PC-3 (cell line): ENCODE data around the gene ASAP3. TPM values are rescaled to one million over a fixed set of nuclear protein-coding genes. Genes with fewer than 3 reads are reported as not detected.
A peak's percentile ranks its signal among the peaks of the same experiment; 100 is the strongest.

Experiments used
- ATAC-seq: fragments of 200-7000 bp; cut with Tn5 transposase; 2 replicates; pipeline ENCODE4 v1.9.1; 2020; ENCODE audit warnings: mild to moderate bottlenecking, moderate library complexity
- BruUV-seq: library from RNA; stranded (reverse); fragments of 400-500 nt; replicated peaks from 2 replicates; lab custom pipeline; 2021; lab: Mats Ljungman, UMichigan
- CTCF ChIA-PET: fragments of 300-600 bp; sonication (Branson Sonifier 250); formaldehyde crosslinking; loops from one replicate; lab custom pipeline; 2022; ENCODE audit warnings: antibody characterized with exemption; lab: Charles Lee
- POLR2A ChIA-PET: fragments of 300-600 bp; sonication (Branson Sonifier 250); formaldehyde crosslinking; loops from one replicate; lab custom pipeline; 2022; ENCODE audit warnings: antibody characterized with exemption; ENCODE audit not compliant: unreplicated experiment; lab: Charles Lee
- DNase-seq: peaks from one replicate; pipeline ENCODE4 v3.0.0-alpha.2; 2015
- H2AFZ ChIP-seq: fragments of 300-600 bp; sonication (generic); 2 replicates; pipeline ENCODE4 v1.6.0; 2016; ENCODE audit warnings: antibody characterized with exemption, low read length
- H3F3A ChIP-seq: fragments of 300-600 bp; sonication (generic); one replicate; pipeline ENCODE4 v1.6.0; 2017; ENCODE audit warnings: antibody characterized with exemption, low read length, control low read depth, mild to moderate bottlenecking; ENCODE audit not compliant: unreplicated experiment
- H3K27ac ChIP-seq: fragments of 300-600 bp; sonication (generic); 2 replicates; pipeline ENCODE4 v1.5.1; 2016; ENCODE audit warnings: mild to moderate bottlenecking, low read length
- H3K27me3 ChIP-seq: fragments of 300-600 bp; sonication (generic); 2 replicates; pipeline ENCODE4 v1.6.1; 2016; ENCODE audit warnings: low read length, mixed read lengths
- H3K36me3 ChIP-seq: fragments of 300-600 bp; sonication (generic); 2 replicates; pipeline ENCODE4 v1.6.1; 2016; ENCODE audit warnings: low read depth, mixed run types, low read length, mixed read lengths
- H3K4me1 ChIP-seq: fragments of 300-600 bp; sonication (generic); 2 replicates; pipeline ENCODE4 v1.5.1; 2016; ENCODE audit warnings: low read length; ENCODE audit not compliant: insufficient read depth
- H3K4me2 ChIP-seq: fragments of 300-600 bp; sonication (generic); 2 replicates; pipeline ENCODE4 v1.6.0; 2016; ENCODE audit warnings: low read length
- H3K4me3 ChIP-seq: fragments of 300-600 bp; sonication (generic); 2 replicates; pipeline ENCODE4 v1.5.1; 2016; ENCODE audit warnings: mild to moderate bottlenecking, low read length, mixed read lengths
- H3K79me2 ChIP-seq: fragments of 300-600 bp; sonication (generic); 2 replicates; pipeline ENCODE4 v1.6.1; 2017; ENCODE audit warnings: low read length, mixed read lengths
- H3K9ac ChIP-seq: fragments of 300-600 bp; sonication (generic); 2 replicates; pipeline ENCODE4 v1.6.0; 2016; ENCODE audit warnings: mild to moderate bottlenecking, low read length
- H3K9me2 ChIP-seq: fragments of 300-600 bp; sonication (generic); replicated peaks from 2 replicates; pipeline ENCODE4 v1.6.1; 2016; ENCODE audit warnings: mixed run types, low read length, mixed read lengths
- H3K9me3 ChIP-seq: fragments of 300-600 bp; sonication (generic); 2 replicates; pipeline ENCODE4 v1.6.1; 2016; ENCODE audit warnings: low read length, mixed read lengths
- H4K20me1 ChIP-seq: fragments of 300-600 bp; sonication (generic); 2 replicates; pipeline ENCODE4 v1.6.1; 2016; ENCODE audit warnings: low read length, mixed read lengths
- EZH2 ChIP-seq: fragments of 300-600 bp; sonication (generic); IDR thresholded peaks from one replicate; pipeline ENCODE4 v1.6.1; 2017; ENCODE audit warnings: antibody characterized with exemption, mild to moderate bottlenecking, low read length; ENCODE audit not compliant: unreplicated experiment
- EZH2phosphoT487 ChIP-seq: fragments of 300-600 bp; sonication (generic); IDR thresholded peaks from 2 replicates; pipeline ENCODE4 v1.6.1; 2018; ENCODE audit warnings: mild to moderate bottlenecking, antibody characterized with exemption, low read length, borderline replicate concordance
- intact Hi-C: fragments of 100-400 bp; cut with micrococcal nuclease; formaldehyde crosslinking; loops from 2 replicates; pipeline ENCODE4 v1.9.0; 2023
- total RNA-seq: library from RNA; depleted of rRNA; stranded (reverse); fragments of >200 nt; gene quantifications from 2 replicates; pipeline ENCODE4 v1.2.3, GENCODE V29; 2014
- TF ChIP-seq, protein P1 (sequence below): fragments of 300-600 bp; sonication (generic); conservative IDR thresholded peaks from 2 replicates; pipeline ENCODE4 v1.5.1; 2017; ENCODE audit warnings: antibody characterized with exemption, low read depth, mild to moderate bottlenecking, low read length

Gene ASAP3
- total RNA-seq, 1 experiment from 2014 or later: 12.8 TPM

DNA sequence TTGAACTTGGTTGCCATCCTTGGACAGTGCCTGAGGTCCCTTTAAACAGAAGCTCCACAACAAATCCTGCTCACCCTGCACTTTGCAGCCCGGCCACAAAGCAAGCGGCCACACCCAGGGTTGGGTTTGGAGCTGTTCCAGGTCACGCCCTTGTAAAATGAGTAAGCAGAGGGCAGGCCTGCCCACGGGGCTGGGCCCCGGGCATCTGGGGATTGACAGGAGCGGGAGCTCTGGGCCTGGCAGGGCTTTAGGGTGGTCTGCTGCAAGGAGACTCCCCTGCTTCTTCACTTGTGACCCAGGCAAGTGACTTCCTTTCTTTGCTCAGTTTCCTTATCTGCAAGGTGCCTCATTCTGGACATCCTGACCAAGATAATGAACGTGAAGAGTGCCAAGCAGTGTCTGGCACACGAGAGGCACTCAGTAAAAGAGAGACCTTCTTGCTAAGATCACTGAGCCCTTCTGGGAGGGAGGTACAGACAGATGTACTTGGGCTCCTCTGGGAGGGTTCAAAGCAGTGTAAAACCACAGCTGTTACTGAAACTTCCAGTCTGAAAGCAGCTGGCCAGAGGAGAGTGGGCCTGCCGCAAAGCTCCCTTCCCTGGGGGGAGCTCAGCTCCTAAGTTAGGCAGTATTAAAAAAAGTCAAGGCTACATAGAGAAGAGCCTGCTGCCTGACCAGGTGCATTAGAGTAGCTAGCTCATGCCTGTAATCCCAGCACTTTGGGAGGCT lies 44.4 kb upstream of the ASAP3 start:
- Histone ChIP-seq H3K4me2 (peak overlapping the region; percentile 97), H2AFZ (peak overlapping the region; percentile 42), H4K20me1 (no peaks in the 10 kb centered on the region), H3K9me3 (no peaks in the 10 kb centered on the region), H3K4me3 (0 out of 2 replicates have a peak overlapping the region, but pooled peaks have one; percentile 17), H3K79me2 (peaks cover 15% of the 10 kb centered on the region), H3K9ac (no peak overlapping the region), H3K36me3 (no peaks in the 10 kb centered on the region), H3K4me1 (peaks cover 68% of the 10 kb centered on the region), H3F3A (no peaks in the 10 kb centered on the region), H3K27me3 (no peaks in the 10 kb centered on the region), H3K9me2 (no peaks in the 10 kb centered on the region), H3K27ac (peak overlapping the region; percentile 60)
- ChIA-PET CTCF (interaction anchor here (0.5 to 1.7 kb wide), 5 partner anchors 31 to 184 kb away, joined by 3 to 13 read pairs (median 6); partner anchors contain the start of gene HNRNPR), POLR2A (no interaction called here)
- DNase-seq (peak; percentile 97), ATAC-seq (peak; percentile 77)
- BruUV-seq: no TSS peak
- intact Hi-C loops: no loop called here
- TF ChIP-seq EZH2 (no peak), EZH2phosphoT487 (no peak)
- TF ChIP-seq, protein P1, sequence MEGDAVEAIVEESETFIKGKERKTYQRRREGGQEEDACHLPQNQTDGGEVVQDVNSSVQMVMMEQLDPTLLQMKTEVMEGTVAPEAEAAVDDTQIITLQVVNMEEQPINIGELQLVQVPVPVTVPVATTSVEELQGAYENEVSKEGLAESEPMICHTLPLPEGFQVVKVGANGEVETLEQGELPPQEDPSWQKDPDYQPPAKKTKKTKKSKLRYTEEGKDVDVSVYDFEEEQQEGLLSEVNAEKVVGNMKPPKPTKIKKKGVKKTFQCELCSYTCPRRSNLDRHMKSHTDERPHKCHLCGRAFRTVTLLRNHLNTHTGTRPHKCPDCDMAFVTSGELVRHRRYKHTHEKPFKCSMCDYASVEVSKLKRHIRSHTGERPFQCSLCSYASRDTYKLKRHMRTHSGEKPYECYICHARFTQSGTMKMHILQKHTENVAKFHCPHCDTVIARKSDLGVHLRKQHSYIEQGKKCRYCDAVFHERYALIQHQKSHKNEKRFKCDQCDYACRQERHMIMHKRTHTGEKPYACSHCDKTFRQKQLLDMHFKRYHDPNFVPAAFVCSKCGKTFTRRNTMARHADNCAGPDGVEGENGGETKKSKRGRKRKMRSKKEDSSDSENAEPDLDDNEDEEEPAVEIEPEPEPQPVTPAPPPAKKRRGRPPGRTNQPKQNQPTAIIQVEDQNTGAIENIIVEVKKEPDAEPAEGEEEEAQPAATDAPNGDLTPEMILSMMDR: no peak

DNA sequence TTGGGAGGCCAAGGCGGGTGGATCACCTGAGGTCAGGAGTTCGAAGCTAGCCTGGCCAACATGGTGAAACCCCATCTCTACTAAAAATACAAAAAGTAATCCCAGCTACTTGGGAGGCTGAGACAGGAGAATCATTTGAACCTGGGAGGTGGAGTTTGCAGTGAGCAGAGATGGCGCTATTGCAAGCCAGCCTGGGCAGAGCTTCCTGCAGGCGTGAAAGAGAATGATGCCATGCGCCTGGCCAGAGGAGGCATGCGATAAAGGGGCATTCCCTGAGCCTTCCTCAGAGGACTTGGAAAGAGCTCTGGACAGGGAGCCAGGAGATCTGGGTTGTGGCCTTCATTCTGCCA lies 43.9 kb upstream of the ASAP3 start:
- Histone ChIP-seq H2AFZ (no peak overlapping the region), H3K9me3 (no peaks in the 10 kb centered on the region), H3K27me3 (no peaks in the 10 kb centered on the region), H3K79me2 (peaks cover 15% of the 10 kb centered on the region), H3K9ac (no peak overlapping the region; the same call in 1 of the 2 replicates), H3K36me3 (no peaks in the 10 kb centered on the region), H4K20me1 (no peaks in the 10 kb centered on the region), H3K4me3 (no peak overlapping the region), H3K9me2 (no peaks in the 10 kb centered on the region), H3K4me2 (peak overlapping the region; percentile 97), H3K27ac (peak overlapping the region; percentile 21; the same call in 1 of the 2 replicates), H3K4me1 (peaks cover 63% of the 10 kb centered on the region), H3F3A (no peaks in the 10 kb centered on the region)
- intact Hi-C loops: no loop called here
- ChIA-PET CTCF (interaction anchor here (0.5 to 1.7 kb wide), 5 partner anchors 31 to 184 kb away, joined by 3 to 13 read pairs (median 6); partner anchors contain the start of gene HNRNPR), POLR2A (no interaction called here)
- TF ChIP-seq, protein P1: peak; percentile 30; the same call in 1 of the 2 replicates
- no peak for TF ChIP-seq EZH2phosphoT487
- ATAC-seq (no peak), DNase-seq (no peak)
- no TSS peak for BruUV-seq

- Histone ChIP-seq H3K36me3 (no peaks in the 10 kb centered on the region), H3K9me3 (no peaks in the 10 kb centered on the region), H3K27ac (no peak overlapping the region), H3F3A (no peaks in the 10 kb centered on the region), H3K27me3 (no peaks in the 10 kb centered on the region), H3K4me1 (peaks cover 63% of the 10 kb centered on the region), H3K9me2 (no peaks in the 10 kb centered on the region), H3K4me3 (no peak overlapping the region), H3K79me2 (peaks cover 15% of the 10 kb centered on the region), H3K9ac (no peak overlapping the region; the same call in 1 of the 2 replicates), H3K4me2 (0 out of 2 replicates have a peak overlapping the region, but pooled peaks have one; percentile 97), H4K20me1 (no peaks in the 10 kb centered on the region), H2AFZ (no peak overlapping the region)
- intact Hi-C loops: no loop called here
- ATAC-seq: no peak
- POLR2A ChIA-PET: no interaction called here
- CTCF ChIA-PET: interaction anchor here (1.7 kb wide), 1 partner anchor 30 kb away, joined by 13 read pairs; no protein-coding TSS in a partner anchor
- DNase-seq: no peak
- TF ChIP-seq EZH2: no peak
- TF ChIP-seq, protein P1: no peak
- TF ChIP-seq EZH2phosphoT487: no peak
- BruUV-seq: no TSS peak
These were observed 43.4 kb upstream of the ASAP3 start for GRCh38 chr1:23527366-23527765.
